Fibroblast of lung (primary cell): ENCODE results near the gene TGM5.

Experiments
- EZH2 ChIP-seq: IDR thresholded peaks from 2 replicates; pipeline ENCODE4 v1.5.1; 2012; ENCODE audit warnings: low read length, control low read depth, mild to moderate bottlenecking; ENCODE audit errors: missing control alignments
- TF ChIP-seq, protein P1 (sequence below), 2 donors: IDR thresholded peaks in 1 of 2; conservative IDR thresholded peaks in 1 of 2; 1 replicate in 1 of 2; 2 replicates in 1 of 2; pipeline ENCODE4 v1.5.1; 2011 to 2012; ENCODE audit warnings: low read length in 2 of 2, control low read depth in 1 of 2, inconsistent platforms in 1 of 2, low read depth in 1 of 2, mild to moderate bottlenecking in 1 of 2

DNA sequence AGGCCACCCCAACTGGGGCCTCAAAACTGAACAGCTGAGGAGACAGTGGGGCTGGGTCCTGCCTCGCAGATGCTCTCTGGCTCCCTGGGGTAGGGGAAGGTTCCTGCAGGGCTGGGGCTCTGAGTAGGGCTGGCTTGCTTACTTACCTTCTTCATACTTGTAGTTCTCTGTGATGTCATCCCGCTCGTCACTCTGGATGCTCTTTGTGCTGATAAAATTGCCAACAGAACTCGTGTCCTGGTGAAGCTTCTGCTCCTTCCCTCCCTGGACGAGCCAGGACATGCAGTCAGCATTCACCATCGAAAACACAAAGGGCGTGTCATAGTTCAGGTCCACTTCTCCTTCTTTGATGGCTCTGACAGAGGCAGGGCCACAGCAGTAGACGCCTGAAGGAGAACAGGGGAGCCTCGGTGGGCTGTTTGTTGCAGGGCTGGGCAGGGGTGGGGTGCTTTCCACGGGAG is 28.0 kb downstream of the TGM5 start:
- TF ChIP-seq, protein P1, sequence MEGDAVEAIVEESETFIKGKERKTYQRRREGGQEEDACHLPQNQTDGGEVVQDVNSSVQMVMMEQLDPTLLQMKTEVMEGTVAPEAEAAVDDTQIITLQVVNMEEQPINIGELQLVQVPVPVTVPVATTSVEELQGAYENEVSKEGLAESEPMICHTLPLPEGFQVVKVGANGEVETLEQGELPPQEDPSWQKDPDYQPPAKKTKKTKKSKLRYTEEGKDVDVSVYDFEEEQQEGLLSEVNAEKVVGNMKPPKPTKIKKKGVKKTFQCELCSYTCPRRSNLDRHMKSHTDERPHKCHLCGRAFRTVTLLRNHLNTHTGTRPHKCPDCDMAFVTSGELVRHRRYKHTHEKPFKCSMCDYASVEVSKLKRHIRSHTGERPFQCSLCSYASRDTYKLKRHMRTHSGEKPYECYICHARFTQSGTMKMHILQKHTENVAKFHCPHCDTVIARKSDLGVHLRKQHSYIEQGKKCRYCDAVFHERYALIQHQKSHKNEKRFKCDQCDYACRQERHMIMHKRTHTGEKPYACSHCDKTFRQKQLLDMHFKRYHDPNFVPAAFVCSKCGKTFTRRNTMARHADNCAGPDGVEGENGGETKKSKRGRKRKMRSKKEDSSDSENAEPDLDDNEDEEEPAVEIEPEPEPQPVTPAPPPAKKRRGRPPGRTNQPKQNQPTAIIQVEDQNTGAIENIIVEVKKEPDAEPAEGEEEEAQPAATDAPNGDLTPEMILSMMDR (conservative IDR thresholded peaks at IDR 0.05 in 1 of 2, IDR thresholded peaks at IDR 0.05 in 1 of 2; ENCODE audit: low read depth in 1 of 2, low read length in 2 of 2): no peak
- no peak for TF ChIP-seq EZH2
